A549 (cell line): ENCODE data around the gene FAM163B.

ENCODE experiments used
- BHLHE40 ChIP-seq: IDR thresholded peaks from 2 replicates; pipeline ENCODE4 v1.6.1; 2012; ENCODE audit warnings: low read depth, low read length, inconsistent platforms
- CHD2 ChIP-seq: fragments of 150-350 bp; IDR thresholded peaks from 2 replicates; pipeline ENCODE4 v1.6.1; 2014; ENCODE audit warnings: low read length; ENCODE audit not compliant: partially characterized antibody
- TF ChIP-seq, protein P1 (sequence below): fragments of 450-650 bp; IDR thresholded peaks from 2 replicates; pipeline ENCODE4 v1.6.1; 2014; ENCODE audit warnings: antibody characterized with exemption
- TF ChIP-seq, protein P2 (sequence below): fragments of >200 bp; sonication (Bioruptor Twin); formaldehyde crosslinking; IDR thresholded peaks from 3 replicates; pipeline ENCODE4 v1.5.1; 2016

DNA sequence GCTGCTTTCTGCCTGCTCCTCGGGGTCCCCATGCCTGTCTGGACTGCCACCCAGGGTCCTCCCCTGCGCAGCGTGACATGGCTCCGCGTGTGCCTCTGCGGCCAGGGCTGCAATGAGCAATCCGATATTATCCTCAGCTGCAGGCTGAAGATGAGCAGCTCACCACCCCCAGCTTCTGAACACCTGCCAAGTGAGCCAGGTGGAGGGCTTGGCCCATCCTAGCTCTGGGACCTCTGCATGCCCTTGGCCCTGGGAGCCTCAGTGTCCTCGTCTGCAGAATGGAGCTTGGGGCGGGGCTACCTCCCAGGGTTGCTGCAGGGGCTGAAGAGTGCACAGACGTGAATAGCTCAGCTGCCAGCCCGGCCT lies 80.3 kb downstream of the FAM163B start:
- TF ChIP-seq, protein P1, sequence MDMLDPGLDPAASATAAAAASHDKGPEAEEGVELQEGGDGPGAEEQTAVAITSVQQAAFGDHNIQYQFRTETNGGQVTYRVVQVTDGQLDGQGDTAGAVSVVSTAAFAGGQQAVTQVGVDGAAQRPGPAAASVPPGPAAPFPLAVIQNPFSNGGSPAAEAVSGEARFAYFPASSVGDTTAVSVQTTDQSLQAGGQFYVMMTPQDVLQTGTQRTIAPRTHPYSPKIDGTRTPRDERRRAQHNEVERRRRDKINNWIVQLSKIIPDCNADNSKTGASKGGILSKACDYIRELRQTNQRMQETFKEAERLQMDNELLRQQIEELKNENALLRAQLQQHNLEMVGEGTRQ, result no peak
- no peak for TF ChIP-seq BHLHE40
- TF ChIP-seq CHD2, result no peak
- TF ChIP-seq, protein P2, sequence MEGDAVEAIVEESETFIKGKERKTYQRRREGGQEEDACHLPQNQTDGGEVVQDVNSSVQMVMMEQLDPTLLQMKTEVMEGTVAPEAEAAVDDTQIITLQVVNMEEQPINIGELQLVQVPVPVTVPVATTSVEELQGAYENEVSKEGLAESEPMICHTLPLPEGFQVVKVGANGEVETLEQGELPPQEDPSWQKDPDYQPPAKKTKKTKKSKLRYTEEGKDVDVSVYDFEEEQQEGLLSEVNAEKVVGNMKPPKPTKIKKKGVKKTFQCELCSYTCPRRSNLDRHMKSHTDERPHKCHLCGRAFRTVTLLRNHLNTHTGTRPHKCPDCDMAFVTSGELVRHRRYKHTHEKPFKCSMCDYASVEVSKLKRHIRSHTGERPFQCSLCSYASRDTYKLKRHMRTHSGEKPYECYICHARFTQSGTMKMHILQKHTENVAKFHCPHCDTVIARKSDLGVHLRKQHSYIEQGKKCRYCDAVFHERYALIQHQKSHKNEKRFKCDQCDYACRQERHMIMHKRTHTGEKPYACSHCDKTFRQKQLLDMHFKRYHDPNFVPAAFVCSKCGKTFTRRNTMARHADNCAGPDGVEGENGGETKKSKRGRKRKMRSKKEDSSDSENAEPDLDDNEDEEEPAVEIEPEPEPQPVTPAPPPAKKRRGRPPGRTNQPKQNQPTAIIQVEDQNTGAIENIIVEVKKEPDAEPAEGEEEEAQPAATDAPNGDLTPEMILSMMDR, result no peak
